Measurements from ENCODE around the gene FAM89A. TPM values are rescaled to one million over a fixed set of nuclear protein-coding genes. Genes with fewer than 3 reads are reported as not detected.

Gene FAM89A
- total and polyA plus RNA-seq, 2 donors (not counting 1 experiment from before 2014, with no cell fraction given), result 3.2 to 6.1 TPM

DNA sequence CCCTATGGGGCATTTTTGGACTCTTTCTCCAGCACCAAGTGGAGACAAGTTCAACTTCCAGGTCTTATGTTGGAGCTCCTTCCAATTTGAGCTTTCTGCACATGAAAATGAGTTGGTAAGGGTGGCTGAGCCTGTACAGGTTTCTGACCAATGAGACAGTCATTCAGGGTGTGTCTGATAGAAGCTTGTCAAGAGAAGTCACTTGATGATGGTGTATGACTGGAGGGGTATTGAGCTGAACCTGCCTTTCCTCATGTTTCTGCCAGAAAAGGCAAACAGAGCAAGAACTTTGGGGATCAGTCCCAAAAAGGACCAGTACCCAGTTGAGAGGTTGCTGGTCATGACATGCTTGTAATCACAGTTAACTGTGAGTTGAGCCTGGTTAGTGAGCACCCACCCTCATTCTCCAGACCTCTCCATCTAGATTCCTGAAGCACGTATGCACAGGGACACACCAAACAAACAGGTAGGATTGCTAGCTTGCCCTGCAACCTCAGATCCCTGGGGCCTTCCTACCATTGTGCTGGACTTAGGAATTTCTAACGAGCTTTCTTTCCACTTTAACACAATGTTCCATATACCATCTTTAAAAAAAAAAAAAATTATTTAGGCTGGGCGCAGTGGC, 26.6 kb downstream of the FAM89A start:
- intact Hi-C loops (cut with micrococcal nuclease), result no loop called here
- POLR2A ChIA-PET, result interaction anchor here (0.5 kb wide), 1 partner anchor 41 kb away, joined by 3 read pairs; no protein-coding TSS in a partner anchor
- Histone ChIP-seq H4K20me1 (ENCODE audit: control insufficient read depth, insufficient read depth, low read length, poor library complexity, severe bottlenecking) (no peaks in the 10 kb centered on the region), H3K9ac (ENCODE audit: low read length) (no peak overlapping the region), H3K4me1 (ENCODE audit: control insufficient read depth in 2 of 2, insufficient read depth in 2 of 2, low read length in 2 of 2) (no peaks in the 10 kb centered on the region), H3K27ac (ENCODE audit: low read length in 2 of 2) (no peak overlapping the region), H2AFZ (ENCODE audit: insufficient read depth, low read depth, low read length, poor library complexity, severe bottlenecking) (no peak overlapping the region), H3K27me3 (replicated peaks in 1 of 4; ENCODE audit: control extremely low read depth in 1 of 4, control insufficient read depth in 3 of 4, insufficient read depth in 4 of 4, low read length in 3 of 4) (no peaks in the 10 kb centered on the region), H3K9me3 (ENCODE audit: control extremely low read depth in 1 of 3, control insufficient read depth in 2 of 3, insufficient read depth in 1 of 3, low read length in 2 of 3) (no peaks in the 10 kb centered on the region), H3K79me2 (ENCODE audit: control insufficient read depth, insufficient read depth, low read length) (no peaks in the 10 kb centered on the region), H3K36me3 (replicated peaks in 1 of 2; ENCODE audit: control extremely low read depth in 1 of 2, control insufficient read depth in 1 of 2, extremely low read depth in 1 of 2, insufficient read depth in 2 of 2, low read length in 1 of 2) (no peaks in the 10 kb centered on the region), H3K4me2 (replicated peaks; ENCODE audit: low read depth, low read length, poor library complexity, severe bottlenecking) (no peak overlapping the region), H3K4me3 (ENCODE audit: control extremely low read depth in 1 of 5, extremely low read depth in 1 of 5, insufficient read depth in 1 of 5, low read depth in 2 of 5, low read length in 4 of 5) (no peak overlapping the region)
- no peaks in the 10 kb centered on the region for H3K9me3 Mint-ChIP-seq (ENCODE audit: insufficient read depth)
- TF ChIP-seq EZH2 (IDR thresholded peaks at IDR 0.05; ENCODE audit: borderline replicate concordance, insufficient read depth, low read depth, low read length, poor library complexity, severe bottlenecking) (no peak), CTCF (IDR thresholded peaks at IDR 0.05) (no peak)
- H3K27ac Mint-ChIP-seq, result no peak overlapping the region
- no peak overlapping the region for H3K4me3 Mint-ChIP-seq
- no peaks in the 10 kb centered on the region for H3K4me1 Mint-ChIP-seq
- no peaks in the 10 kb centered on the region for H3K27me3 Mint-ChIP-seq
- 93% methylated on average over 3 of the region's 3 CpGs for WGBS (ENCODE audit: insufficient coverage)
- ATAC-seq (ENCODE audit: low read depth), result no peak
- DNase-seq, result no peak
- CTCF ChIA-PET, result no interaction called here

GRCh38 chr1:231011963-231012362, 28.1 kb downstream of the FAM89A start:
- CTCF ChIA-PET, result no interaction called here

More at GRCh38 chr1:231011963-231012362, 28.1 kb downstream of the FAM89A start:
- Histone ChIP-seq H3K4me2 (replicated peaks; ENCODE audit: low read depth, low read length, poor library complexity, severe bottlenecking) (no peak overlapping the region), H4K20me1 (ENCODE audit: control insufficient read depth, insufficient read depth, low read length, poor library complexity, severe bottlenecking) (no peaks in the 10 kb centered on the region), H3K9ac (ENCODE audit: low read length) (no peak overlapping the region), H3K79me2 (ENCODE audit: control insufficient read depth, insufficient read depth, low read length) (no peaks in the 10 kb centered on the region), H3K27me3 (replicated peaks in 1 of 4; ENCODE audit: control extremely low read depth in 1 of 4, control insufficient read depth in 3 of 4, insufficient read depth in 4 of 4, low read length in 3 of 4) (no peaks in the 10 kb centered on the region), H3K27ac (ENCODE audit: low read length in 2 of 2) (no peak overlapping the region), H3K9me3 (ENCODE audit: control extremely low read depth in 1 of 3, control insufficient read depth in 2 of 3, insufficient read depth in 1 of 3, low read length in 2 of 3) (peaks cover 0 to 3% (median 0%) of the 10 kb centered on the region in 3 donors), H2AFZ (ENCODE audit: insufficient read depth, low read depth, low read length, poor library complexity, severe bottlenecking) (no peak overlapping the region), H3K4me1 (ENCODE audit: control insufficient read depth in 2 of 2, insufficient read depth in 2 of 2, low read length in 2 of 2) (no peaks in the 10 kb centered on the region), H3K36me3 (replicated peaks in 1 of 2; ENCODE audit: control extremely low read depth in 1 of 2, control insufficient read depth in 1 of 2, extremely low read depth in 1 of 2, insufficient read depth in 2 of 2, low read length in 1 of 2) (no peaks in the 10 kb centered on the region), H3K4me3 (ENCODE audit: control extremely low read depth in 1 of 5, extremely low read depth in 1 of 5, insufficient read depth in 1 of 5, low read depth in 2 of 5, low read length in 4 of 5) (no peak overlapping the region)
- no peaks in the 10 kb centered on the region for H3K27me3 Mint-ChIP-seq
- H3K4me1 Mint-ChIP-seq, result no peaks in the 10 kb centered on the region
- H3K27ac Mint-ChIP-seq, result no peak overlapping the region
- intact Hi-C loops (cut with micrococcal nuclease), result no loop called here
- ATAC-seq (ENCODE audit: low read depth), result no peak
- H3K4me3 Mint-ChIP-seq, result no peak overlapping the region
- no peak for TF ChIP-seq CTCF (IDR thresholded peaks at IDR 0.05)
- peaks cover 4% of the 10 kb centered on the region for H3K9me3 Mint-ChIP-seq (ENCODE audit: insufficient read depth)
- DNase-seq, result no peak
- POLR2A ChIA-PET, result no interaction called here
- 90% methylated on average over 3 of the region's 5 CpGs for WGBS (ENCODE audit: insufficient coverage)

All from B cell (primary cell).